ENCODE results near the gene JAG2.

The JAG2 gene

GRCh38 chr14:105168496-105168978, at the start of gene JAG2:
Gene JAG2 (minus strand): TSS chr14:105168776. CDS start chr14:105168420, 356 bp downstream.
- DNase-seq (ENCODE audit: low read depth) = peak; percentile 53

DNA sequence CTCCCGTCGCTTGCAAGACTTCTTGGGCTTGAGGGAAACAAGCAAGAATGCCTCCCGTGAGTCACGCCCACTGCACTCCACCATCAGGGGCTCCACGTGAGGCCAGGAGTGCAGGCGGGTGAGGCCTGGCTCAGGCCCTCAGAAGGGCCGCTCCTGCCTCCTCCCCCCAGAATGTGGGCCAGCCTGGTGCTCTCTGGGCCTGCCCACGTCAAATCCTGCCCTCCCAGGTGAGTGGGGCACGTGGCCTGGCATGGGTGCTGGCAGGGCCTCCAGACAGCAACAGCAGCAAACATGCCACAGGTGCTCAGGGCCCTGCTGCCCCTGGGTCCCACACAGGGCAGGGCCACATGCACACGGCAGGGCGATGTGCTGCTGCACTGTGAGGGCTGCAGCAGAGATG, 49.2 kb upstream of the JAG2 start:
- DNase-seq (ENCODE audit: low read depth) = no peak

GRCh38 chr14:105216490-105217247, 48.1 kb upstream of the JAG2 start:
- DNase-seq (ENCODE audit: low read depth) = no peak

DNA sequence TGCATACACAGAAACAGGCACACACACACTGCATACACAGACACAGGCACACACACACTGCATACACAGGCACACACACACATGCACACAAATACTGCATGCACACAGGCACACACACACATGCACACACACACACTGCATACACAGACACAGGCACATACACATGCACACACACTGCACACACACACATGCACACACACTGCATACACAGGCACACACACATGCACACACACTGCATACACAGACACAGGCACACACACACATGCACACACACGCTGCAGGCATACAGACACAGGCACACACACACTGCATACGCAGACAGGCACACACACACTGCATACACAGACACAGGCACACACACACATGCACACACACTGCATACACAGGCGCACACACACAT, 47.0 kb upstream of the JAG2 start:
- no peak for DNase-seq (ENCODE audit: low read depth)

DNA sequence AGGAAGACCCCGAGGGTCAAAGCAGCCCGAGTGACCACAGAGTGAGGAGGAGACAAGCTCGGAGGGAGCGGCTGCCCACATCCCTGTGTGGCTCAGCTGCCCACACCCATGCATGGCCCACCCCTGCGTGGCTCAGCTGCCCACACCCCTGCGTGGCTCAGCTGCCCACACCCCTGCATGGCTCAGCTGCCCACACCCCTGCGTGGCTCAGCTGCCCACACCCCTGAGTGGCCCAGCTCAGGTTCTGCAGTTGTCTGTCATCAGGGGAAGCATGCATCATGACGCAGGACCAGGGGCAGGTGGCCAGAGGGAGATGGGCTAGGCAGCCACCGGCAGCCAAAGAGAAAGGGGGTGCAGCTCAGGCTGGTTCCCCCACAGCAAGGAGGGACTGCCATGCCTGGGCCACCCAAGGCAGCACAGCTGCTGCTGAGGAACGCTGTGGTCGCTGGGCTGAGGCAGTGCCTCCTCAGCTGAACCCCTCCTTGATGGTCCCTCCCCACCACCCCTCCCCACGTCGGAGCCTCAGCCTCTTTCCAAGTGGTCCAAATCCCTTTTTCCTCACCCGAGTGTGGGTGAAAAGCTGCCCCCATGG, 45.8 kb upstream of the JAG2 start:
- DNase-seq (ENCODE audit: low read depth) = no peak

- no peak for DNase-seq (ENCODE audit: low read depth)
Measured at GRCh38 chr14:105213361-105213760, 44.8 kb upstream of the JAG2 start.

DNA sequence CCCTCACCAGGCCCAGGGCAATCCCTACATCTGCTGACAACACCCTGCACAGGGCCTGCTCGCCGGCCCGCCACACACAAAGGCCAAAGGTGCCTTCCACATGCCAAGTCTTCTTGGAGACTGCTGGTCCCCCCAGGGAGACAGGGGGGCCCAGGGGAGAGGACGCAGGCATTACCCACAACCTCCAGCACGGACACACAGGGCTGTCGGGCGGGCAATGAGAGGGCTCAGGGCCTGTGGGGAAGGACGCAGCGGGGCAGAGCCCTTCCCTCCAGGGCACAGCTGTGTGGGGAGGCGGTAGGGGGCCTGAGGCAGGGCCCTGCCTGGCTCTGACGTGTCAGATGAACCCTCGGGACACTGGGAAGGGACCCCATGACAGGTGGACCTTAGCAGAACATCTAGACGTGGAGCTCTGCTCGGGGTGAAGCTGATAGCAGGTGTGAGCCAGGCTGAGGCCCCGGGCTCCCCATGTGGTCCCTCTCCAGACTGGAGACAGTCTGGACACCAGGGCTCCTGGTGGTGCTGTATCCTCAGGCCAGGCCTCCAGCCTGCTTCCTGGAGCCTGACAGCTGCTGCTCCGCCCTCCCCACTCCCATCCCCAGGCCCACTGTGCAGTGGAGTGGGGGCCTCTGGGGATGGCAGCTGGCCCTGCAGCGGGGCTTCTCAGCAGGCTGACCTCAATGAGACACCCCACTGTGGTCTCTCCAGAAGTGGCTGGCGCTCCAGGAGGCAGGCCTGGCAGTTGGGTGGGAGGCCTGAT, 44.1 kb upstream of the JAG2 start:
- no peak for DNase-seq (ENCODE audit: low read depth)

DNA sequence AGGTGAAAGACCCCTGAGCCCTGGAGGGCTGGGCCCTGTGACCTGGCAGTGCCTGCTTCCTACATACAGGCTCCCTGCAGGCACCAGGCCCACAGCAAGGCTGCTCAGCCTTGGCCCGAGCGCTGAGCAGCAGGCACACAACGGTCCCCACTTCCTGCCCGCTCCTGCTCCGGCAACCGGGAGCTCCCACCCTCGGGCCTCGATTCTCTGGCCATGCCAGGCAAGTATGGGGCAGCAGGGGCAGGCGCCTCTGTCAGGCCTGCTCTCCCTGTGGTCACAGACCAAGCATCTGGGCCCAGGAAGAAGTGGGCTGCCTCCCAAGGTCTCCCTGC, 43.1 kb upstream of the JAG2 start:
- no peak for DNase-seq (ENCODE audit: low read depth)

- DNase-seq (ENCODE audit: low read depth) = no peak
Measured at GRCh38 chr14:105211086-105211757, 42.6 kb upstream of the JAG2 start.

- DNase-seq (ENCODE audit: low read depth) = no peak
Measured at GRCh38 chr14:105210266-105211025, 41.9 kb upstream of the JAG2 start.

- DNase-seq (ENCODE audit: low read depth) = no peak
Measured at GRCh38 chr14:105209646-105210045, 41.1 kb upstream of the JAG2 start.

DNA sequence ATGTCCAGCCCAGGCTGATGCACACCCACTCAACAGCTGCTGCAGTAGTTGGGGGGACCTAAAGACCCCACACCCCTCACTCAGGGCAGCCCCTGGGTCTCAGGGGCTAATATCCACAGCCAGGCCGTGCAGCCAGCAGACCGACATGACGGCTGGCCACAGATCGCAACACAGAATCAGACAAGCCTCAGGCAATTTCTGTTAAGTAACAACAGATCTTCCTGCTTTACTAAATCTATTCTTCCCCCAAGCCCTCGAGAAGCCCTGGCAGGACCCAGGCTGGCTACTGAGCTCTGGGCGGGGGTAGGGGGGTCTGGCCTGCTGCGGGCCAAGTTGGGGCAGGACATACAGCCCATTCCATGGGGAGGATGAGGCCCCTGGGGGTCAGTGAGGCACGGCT, 40.5 kb upstream of the JAG2 start:
- DNase-seq (ENCODE audit: low read depth) = no peak

DNA sequence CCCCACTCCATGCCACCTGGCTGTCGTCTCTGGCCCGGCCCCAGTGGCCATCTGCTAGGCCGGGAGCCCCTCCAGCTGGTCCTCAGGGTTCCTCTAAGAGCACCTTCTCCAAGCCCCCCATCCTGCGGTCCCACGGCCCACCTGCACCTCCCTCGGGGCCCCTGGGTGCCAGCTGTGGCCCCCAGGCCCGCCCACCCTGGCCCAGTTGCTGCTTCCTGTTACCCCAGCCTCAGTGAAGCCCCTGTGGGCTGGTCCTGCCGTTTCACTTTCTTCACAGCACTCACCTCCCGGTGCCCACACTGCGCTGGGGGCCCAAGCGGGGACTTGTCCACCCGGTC, 40.1 kb upstream of the JAG2 start:
- no peak for DNase-seq (ENCODE audit: low read depth)

DNA sequence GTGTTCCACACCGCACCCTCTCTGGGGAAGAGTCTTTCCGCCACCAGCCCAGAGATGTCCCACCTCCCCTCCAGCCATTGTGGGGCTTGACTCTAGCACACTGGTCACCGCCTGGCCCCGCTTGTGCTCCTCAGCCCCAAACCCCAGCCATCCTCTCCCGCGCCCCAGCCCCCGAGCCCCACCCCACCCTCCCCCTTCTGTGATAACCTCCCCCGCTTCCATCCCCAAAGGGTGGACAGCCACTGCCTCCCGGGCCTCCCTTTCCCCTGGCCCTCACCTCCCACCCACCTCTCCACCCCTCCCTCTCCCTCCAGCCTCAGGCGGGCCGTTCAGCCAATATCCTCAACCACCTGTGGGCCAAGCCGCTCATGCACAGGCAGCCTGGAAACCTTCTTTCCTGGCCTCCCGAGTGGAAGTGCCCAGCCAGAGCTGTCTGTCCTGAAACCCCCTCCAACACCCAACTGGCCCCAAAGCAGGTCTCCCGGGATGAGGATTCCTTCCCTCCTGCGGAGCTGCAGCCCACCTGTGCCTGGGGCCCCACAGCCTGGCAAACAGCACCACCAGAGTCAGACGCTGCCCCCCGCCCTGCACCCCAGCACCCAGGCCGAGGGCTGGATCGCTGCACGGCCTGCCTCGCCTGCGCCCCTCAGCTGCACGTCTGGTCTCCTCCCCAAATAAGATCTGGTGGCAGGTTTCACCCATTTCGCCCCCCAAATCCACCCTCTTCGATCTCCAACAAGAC, 39.6 kb upstream of the JAG2 start:
- no peak for DNase-seq (ENCODE audit: low read depth)

DNA sequence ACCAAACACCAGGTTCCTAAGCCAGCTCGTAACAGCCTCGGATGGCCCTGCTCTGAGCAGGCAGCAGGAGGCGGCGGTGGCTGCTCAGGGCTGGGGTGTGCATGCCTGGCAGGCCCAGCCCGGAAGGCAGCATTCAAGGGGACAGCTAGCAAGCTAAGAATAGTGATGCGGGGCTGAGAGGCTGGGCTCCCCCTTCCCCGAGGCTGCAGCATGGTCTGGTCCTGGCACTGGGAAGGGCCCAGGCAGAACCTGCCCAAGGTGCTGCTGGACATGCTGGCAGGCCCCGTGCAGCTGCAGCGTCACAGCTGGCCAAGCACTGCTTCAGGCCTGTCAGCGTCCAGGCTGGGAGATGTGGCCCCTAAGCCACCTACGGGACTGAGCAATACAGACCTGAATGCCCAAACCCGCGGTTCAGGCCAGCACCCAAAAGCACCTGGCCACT, 38.9 kb upstream of the JAG2 start:
- no peak for DNase-seq (ENCODE audit: low read depth)

- DNase-seq (ENCODE audit: low read depth) = no peak
Measured at GRCh38 chr14:105206873-105207272, 38.3 kb upstream of the JAG2 start.

DNA sequence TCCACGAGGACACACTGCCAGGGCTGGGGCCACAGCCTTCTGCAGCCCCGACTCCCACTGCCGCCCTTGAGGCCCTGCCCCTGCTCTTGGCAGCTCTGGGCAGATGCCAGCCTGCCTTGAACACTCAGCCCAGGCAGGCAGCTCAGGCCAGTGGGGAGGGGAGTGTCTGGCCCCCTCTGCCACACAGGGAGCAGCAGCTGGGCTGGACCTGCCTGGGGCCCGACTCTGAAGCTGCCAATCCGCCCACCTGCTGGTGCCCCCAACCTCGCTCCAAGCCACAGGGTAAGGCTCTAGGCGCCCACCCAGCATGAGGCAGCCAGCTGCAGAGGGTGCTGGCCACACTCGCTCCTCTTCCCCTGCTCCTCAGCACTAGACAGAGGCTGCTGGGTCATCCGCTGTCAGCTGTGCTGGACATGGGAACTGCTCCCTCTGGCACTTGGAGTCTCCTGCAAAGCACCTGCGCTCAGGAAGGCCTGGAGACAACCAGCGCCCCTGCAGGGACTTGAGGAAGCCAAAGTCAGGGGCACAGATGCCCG, 37.2 kb upstream of the JAG2 start:
- no peak for DNase-seq (ENCODE audit: low read depth)

DNA sequence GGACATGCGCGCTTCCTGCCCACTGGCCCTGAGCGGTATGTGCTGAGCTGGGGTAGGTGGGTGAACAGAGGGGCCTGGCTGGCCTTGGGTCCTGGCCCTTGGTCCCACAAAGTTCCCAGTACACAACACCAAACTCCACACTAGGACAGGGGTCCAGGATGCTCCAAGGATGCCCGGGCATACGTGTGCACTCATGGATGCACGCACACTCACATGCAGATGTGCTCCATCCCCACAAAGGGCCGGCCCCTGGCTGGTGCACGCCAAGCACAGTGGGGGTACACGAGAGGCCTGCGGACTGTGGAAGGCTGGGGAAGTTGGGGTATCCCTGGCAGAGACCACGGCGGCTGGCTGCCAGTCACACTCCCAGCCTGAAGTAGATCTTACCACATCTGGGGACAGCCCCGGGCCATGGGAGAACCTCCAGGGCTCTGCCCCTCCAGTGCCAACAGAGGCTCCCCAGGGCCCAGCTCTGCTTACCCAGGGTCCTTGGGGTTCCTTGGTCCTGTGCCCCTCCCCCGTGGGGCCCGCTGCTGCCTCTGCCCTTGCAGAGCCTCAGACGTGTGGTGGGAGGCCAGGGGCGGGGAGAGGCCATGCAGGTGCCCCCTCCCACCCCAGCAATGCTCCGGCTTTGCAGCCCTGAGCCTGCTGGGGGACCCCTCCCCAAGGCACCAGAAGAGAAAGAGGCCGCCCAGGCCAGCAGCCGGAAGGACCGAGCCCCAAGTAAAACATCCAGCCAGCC, 36.5 kb upstream of the JAG2 start:
- no peak for DNase-seq (ENCODE audit: low read depth)

DNA sequence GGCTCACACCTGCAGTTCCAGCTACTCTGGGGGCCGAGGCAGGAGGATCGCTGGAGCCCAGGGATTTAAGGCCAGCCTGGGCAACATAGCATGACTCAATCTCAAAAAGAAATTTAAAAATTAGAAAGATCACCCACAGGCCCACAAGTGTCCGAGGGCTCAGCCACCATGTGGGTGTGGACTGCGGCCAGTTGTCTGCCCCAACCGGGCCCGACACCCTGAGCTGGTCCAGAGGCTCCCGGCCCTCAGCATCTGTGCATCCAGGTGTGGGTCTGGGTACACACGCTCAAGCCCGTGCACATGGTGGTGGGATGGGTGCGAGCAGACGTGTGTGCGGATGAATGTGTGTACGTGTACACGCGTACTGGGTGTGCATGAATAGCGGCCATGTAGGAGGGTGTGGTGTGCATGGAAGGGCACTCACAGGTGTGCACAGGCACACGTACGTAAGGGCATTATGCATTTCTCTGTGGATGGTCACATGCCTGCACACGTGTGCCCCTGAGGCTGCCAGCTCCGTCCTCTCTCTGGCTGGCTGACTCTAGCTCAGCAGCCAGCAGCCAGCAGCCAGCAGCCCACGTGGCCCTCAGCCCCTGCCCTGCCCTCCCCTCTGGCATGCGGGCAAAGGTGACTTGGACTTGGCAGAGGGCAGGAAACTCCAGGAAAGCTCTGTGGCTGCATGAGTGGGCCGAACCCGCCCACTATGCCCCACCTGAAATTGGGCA, 35.8 kb upstream of the JAG2 start:
- no peak for DNase-seq (ENCODE audit: low read depth)

- DNase-seq (ENCODE audit: low read depth) = no peak
Measured at GRCh38 chr14:105203701-105204100, 35.1 kb upstream of the JAG2 start.
